ENCODE results near the gene ITGA8. TPM values are rescaled to one million over a fixed set of nuclear protein-coding genes. Genes with fewer than 3 reads are reported as not detected.

Gene ITGA8
- total and polyA plus RNA-seq, 9 of the 15 experiments (the other 6 are each of a cell fraction or from before 2014, with no cell fraction given): 0.01 to 0.07 (median 0.04) TPM; not detected in 5

GRCh38 chr10:15563246-15563645, 156.5 kb downstream of the ITGA8 start:
- H3K9me1 ChIP-seq (ENCODE audit: control insufficient read depth, insufficient read depth, low read length): no peaks in the 10 kb centered on the region
- no TSS peak for BruUV-seq (replicated peaks)
- WGBS (ENCODE audit: insufficient coverage, low coverage, missing lambda C conversion rate): 78% methylated on average over 1 of the region's 1 CpG
- no peaks in the 10 kb centered on the region for H3K36me3 ChIP-seq (ENCODE audit: control insufficient read depth, insufficient read depth, low read length)
- in situ Hi-C loops (cut with MboI): no loop called here
- H3K4me3 ChIP-seq: no peak overlapping the region
- H3K27ac ChIP-seq (ENCODE audit: extremely low read depth, low read depth, low read length): no peak overlapping the region
- no peak overlapping the region for H2AFZ ChIP-seq (ENCODE audit: low read depth, low read length)
- no peaks in the 10 kb centered on the region for H3K79me2 ChIP-seq (ENCODE audit: control insufficient read depth, insufficient read depth, low read length)
- ChIA-PET CTCF (ENCODE audit: low intra/inter-chr PET ratio) (no interaction called here), POLR2A (interaction anchor here (0.9 kb wide), 1 partner anchor 187 kb away, joined by 3 read pairs; no protein-coding TSS in a partner anchor)
- no peaks in the 10 kb centered on the region for H4K20me1 ChIP-seq (replicated peaks; ENCODE audit: control insufficient read depth, insufficient read depth, low read length)
- ATAC-seq (no peak), FAIRE-seq (no peak), DNase-seq (ENCODE audit: extremely low read depth in 1 of 4, low spot score in 3 of 4) (no peak)
- H3K27me3 ChIP-seq (ENCODE audit: control insufficient read depth in 2 of 2, insufficient read depth in 2 of 2, low read length in 2 of 2): no peaks in the 10 kb centered on the region
- no peaks in the 10 kb centered on the region for H3K9me3 ChIP-seq (replicated peaks; ENCODE audit: control insufficient read depth, insufficient read depth, low read depth, low read length)
- H3K4me1 ChIP-seq (replicated peaks in 1 of 2; ENCODE audit: control insufficient read depth in 2 of 2, insufficient read depth in 2 of 2, low read length in 2 of 2): 0 out of 5 replicates have a peak, but pooled peaks cover 0 to under 1% of the 10 kb centered on the region in 2 experiments
- TF ChIP-seq SETDB1 (IDR thresholded peaks at IDR 0.05; ENCODE audit: low read length) (no peak), KLF13 (tag; IDR thresholded peaks at IDR 0.05; ENCODE audit: borderline replicate concordance, low read depth) (no peak), HES1 (IDR thresholded peaks at IDR 0.05; ENCODE audit: low read depth) (no peak), ZNF445 (CRISPR knock-in tag; IDR thresholded peaks at IDR 0.05; ENCODE audit: low read depth) (no peak), ZBTB17 (CRISPR knock-in tag; IDR thresholded peaks at IDR 0.05) (no peak)
- H3K9ac ChIP-seq (ENCODE audit: insufficient read depth in 1 of 2, low read depth in 2 of 2, low read length in 2 of 2): no peak overlapping the region
- intact Hi-C loops (cut with micrococcal nuclease): no loop called here
- H3K4me2 ChIP-seq (ENCODE audit: insufficient read depth, low read length): no peak overlapping the region

DNA sequence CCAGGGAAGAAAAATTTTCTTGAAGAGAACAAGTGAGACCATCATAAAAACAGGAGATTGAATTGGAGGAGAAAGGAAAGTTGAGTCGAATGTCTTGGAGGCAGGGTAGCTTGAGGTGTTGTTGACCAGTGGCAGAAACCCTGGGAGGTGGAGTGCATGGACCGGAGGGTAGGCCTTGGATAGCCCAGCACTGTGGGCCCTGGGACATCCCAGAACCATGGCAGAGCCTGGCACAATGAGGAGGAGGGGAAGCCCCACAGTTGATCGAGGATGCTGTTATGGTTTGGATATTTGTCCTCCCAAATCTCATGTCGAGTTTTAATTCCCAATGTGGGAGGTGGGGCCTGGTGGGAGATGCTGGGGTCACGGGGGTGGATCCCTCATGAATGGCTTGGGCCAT, 157.1 kb downstream of the ITGA8 start:
- Histone ChIP-seq H3K79me2 (ENCODE audit: control insufficient read depth, insufficient read depth, low read length) (no peaks in the 10 kb centered on the region), H4K20me1 (replicated peaks; ENCODE audit: control insufficient read depth, insufficient read depth, low read length) (no peaks in the 10 kb centered on the region), H3K4me2 (ENCODE audit: insufficient read depth, low read length) (no peak overlapping the region), H3K9me1 (ENCODE audit: control insufficient read depth, insufficient read depth, low read length) (no peaks in the 10 kb centered on the region), H3K36me3 (ENCODE audit: control insufficient read depth, insufficient read depth, low read length) (no peaks in the 10 kb centered on the region), H3K9ac (ENCODE audit: insufficient read depth in 1 of 2, low read depth in 2 of 2, low read length in 2 of 2) (no peak overlapping the region), H3K27ac (ENCODE audit: extremely low read depth, low read depth, low read length) (no peak overlapping the region), H3K4me3 (no peak overlapping the region), H3K27me3 (ENCODE audit: control insufficient read depth in 2 of 2, insufficient read depth in 2 of 2, low read length in 2 of 2) (no peaks in the 10 kb centered on the region), H3K9me3 (replicated peaks; ENCODE audit: control insufficient read depth, insufficient read depth, low read depth, low read length) (no peaks in the 10 kb centered on the region), H3K4me1 (replicated peaks in 1 of 2; ENCODE audit: control insufficient read depth in 2 of 2, insufficient read depth in 2 of 2, low read length in 2 of 2) (peaks cover 0 to 6% of the 10 kb centered on the region in 2 experiments; a peak in 1 of 5 replicates), H2AFZ (ENCODE audit: low read depth, low read length) (no peak overlapping the region)
- TF ChIP-seq MCM7 (IDR thresholded peaks at IDR 0.05) (no peak), TAF1 (IDR thresholded peaks at IDR 0.05; ENCODE audit: control insufficient read depth, extremely low read depth, insufficient read depth, low read length, severe bottlenecking) (no peak), MAFK (IDR thresholded peaks at IDR 0.05; ENCODE audit: low read length) (no peak), ZNF24 (IDR thresholded peaks at IDR 0.05) (no peak), RFX5 (IDR thresholded peaks at IDR 0.05; ENCODE audit: low read depth, low read length) (no peak), ZNF23 (CRISPR knock-in tag; IDR thresholded peaks at IDR 0.05) (no peak), ZNF398 (CRISPR knock-in tag; IDR thresholded peaks at IDR 0.05) (no peak)
- FAIRE-seq (no peak), ATAC-seq (no peak), DNase-seq (ENCODE audit: extremely low read depth in 1 of 4, low spot score in 3 of 4) (no peak)
- intact Hi-C loops (cut with micrococcal nuclease): no loop called here
- in situ Hi-C loops (cut with MboI): no loop called here
- CTCF ChIA-PET (ENCODE audit: low intra/inter-chr PET ratio): no interaction called here
- no TSS peak for BruUV-seq (replicated peaks)
- 18% methylated on average over 5 of the region's 5 CpGs for WGBS (ENCODE audit: insufficient coverage, low coverage, missing lambda C conversion rate)
- POLR2A ChIA-PET: interaction anchor here (1.6 kb wide), 1 partner anchor 9 kb away, joined by 3 read pairs; no protein-coding TSS in a partner anchor
